SK-N-SH (cell line): Measurements from ENCODE around the gene CADM1.

Experiments used
- EP300 ChIP-seq, 2 experiments: IDR thresholded peaks; 2 replicates each; pipeline versions ENCODE4 v1.4.0 to v1.6.1; 2012; ENCODE audit warnings: borderline replicate concordance in 1 of 2, low read depth in 1 of 2, low read length in 1 of 2
- RAD21 ChIP-seq: IDR thresholded peaks from 2 replicates; pipeline ENCODE4 v1.6.1; 2012; ENCODE audit warnings: mild to moderate bottlenecking, low read length
- REST ChIP-seq: IDR thresholded peaks from 2 replicates; pipeline ENCODE4 v1.6.1; 2012; ENCODE audit warnings: mild to moderate bottlenecking, low read depth, low read length, moderate library complexity
- RXRA ChIP-seq: IDR thresholded peaks from 2 replicates; pipeline ENCODE4 v1.4.0; 2012; ENCODE audit warnings: low read depth, mild to moderate bottlenecking, borderline replicate concordance
- TCF12 ChIP-seq: IDR thresholded peaks from 2 replicates; pipeline ENCODE4 v1.4.0; 2012
- TF ChIP-seq, protein P1 (sequence below): fragments of 200-600 bp; sonication (generic); IDR thresholded peaks from 2 replicates; pipeline ENCODE4 v1.6.1; 2017; ENCODE audit warnings: antibody characterized with exemption, mild to moderate bottlenecking, moderate library complexity

GRCh38 chr11:115344846-115345245 is 159.4 kb downstream of the CADM1 start:
- TF ChIP-seq, protein P1, sequence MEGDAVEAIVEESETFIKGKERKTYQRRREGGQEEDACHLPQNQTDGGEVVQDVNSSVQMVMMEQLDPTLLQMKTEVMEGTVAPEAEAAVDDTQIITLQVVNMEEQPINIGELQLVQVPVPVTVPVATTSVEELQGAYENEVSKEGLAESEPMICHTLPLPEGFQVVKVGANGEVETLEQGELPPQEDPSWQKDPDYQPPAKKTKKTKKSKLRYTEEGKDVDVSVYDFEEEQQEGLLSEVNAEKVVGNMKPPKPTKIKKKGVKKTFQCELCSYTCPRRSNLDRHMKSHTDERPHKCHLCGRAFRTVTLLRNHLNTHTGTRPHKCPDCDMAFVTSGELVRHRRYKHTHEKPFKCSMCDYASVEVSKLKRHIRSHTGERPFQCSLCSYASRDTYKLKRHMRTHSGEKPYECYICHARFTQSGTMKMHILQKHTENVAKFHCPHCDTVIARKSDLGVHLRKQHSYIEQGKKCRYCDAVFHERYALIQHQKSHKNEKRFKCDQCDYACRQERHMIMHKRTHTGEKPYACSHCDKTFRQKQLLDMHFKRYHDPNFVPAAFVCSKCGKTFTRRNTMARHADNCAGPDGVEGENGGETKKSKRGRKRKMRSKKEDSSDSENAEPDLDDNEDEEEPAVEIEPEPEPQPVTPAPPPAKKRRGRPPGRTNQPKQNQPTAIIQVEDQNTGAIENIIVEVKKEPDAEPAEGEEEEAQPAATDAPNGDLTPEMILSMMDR = no peak
- TF ChIP-seq REST (no peak), TCF12 (no peak), RAD21 (no peak), EP300 (IDR thresholded peaks at IDR 0.05; ENCODE audit: borderline replicate concordance in 1 of 2, low read depth in 1 of 2, low read length in 1 of 2) (no peak), RXRA (no peak)
